Effector memory CD4-positive, alpha-beta T cell (primary cell): ENCODE data around the gene LGALS16.

Source experiments
- DNase-seq, 3 donors: peaks; one replicate each; pipeline ENCODE4 v3.0.0-alpha.2; 2020
- H3K27ac ChIP-seq: 2 replicates; pipeline ENCODE4 v1.7.0; 2013; ENCODE audit warnings: mild to moderate bottlenecking, low read length, moderate library complexity; ENCODE audit not compliant: insufficient read depth, poor library complexity, severe bottlenecking
- H3K27me3 ChIP-seq: replicated peaks from 2 replicates; pipeline ENCODE4 v1.7.0; 2013; ENCODE audit warnings: mild to moderate bottlenecking, low read length; ENCODE audit not compliant: insufficient read depth, control insufficient read depth, poor library complexity, severe bottlenecking
- H3K36me3 ChIP-seq: 2 replicates; pipeline ENCODE4 v1.7.0; 2013; ENCODE audit warnings: mild to moderate bottlenecking, low read length, moderate library complexity; ENCODE audit not compliant: control insufficient read depth, insufficient read depth
- H3K4me1 ChIP-seq: 2 replicates; pipeline ENCODE4 v1.7.0; 2013; ENCODE audit warnings: low read length, mild to moderate bottlenecking; ENCODE audit not compliant: control insufficient read depth, insufficient read depth, poor library complexity, severe bottlenecking
- H3K4me3 ChIP-seq: 2 replicates; pipeline ENCODE4 v1.7.0; 2013; ENCODE audit warnings: low read length, low read depth, mild to moderate bottlenecking; ENCODE audit not compliant: insufficient read depth, poor library complexity, severe bottlenecking
- H3K9me3 ChIP-seq: 2 replicates; pipeline ENCODE4 v1.7.0; 2013; ENCODE audit warnings: mild to moderate bottlenecking, low read length, moderate library complexity; ENCODE audit not compliant: control insufficient read depth

Gene LGALS16

DNA sequence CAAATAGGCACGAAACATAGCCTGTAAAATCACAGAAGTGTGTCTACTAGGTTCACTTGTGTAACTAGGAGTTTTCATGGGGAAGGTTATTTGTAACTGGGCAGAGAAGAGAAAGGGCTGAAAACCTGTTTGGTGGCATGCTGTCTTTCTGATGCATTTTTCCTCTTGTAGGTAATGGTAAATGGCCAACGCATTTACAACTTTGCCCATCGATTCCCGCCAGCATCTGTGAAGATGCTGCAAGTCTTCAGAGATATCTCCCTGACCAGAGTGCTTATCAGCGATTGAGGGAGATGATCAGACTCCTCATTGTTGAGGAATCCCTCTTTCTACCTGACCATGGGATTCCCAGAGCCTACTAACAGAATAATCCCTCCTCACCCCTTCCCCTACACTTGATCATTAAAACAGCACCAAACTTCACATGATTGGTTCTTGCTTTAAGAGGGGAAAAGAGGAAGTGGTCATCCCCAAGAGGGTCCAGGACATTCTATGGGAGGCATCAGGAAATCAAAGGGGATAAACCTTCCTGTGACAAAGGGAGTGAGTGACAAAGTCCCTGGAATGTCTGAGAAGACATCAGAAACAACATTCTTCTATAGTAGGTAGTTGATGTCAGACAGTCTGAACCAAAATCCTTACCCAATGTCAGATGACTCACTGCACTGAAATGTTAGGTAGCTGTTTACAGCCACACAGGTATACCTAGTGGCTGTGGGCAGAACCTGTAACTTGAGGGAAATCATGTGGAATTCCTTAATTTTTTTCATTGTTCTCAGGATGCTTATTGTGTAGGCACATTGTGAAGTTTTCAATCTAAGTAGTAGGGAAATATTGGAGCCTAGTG, 53.5 kb downstream of the LGALS16 start:
- Histone ChIP-seq H3K4me3 (no peak overlapping the region), H3K27ac (no peak overlapping the region), H3K4me1 (peaks cover 13% of the 10 kb centered on the region), H3K27me3 (no peaks in the 10 kb centered on the region), H3K9me3 (no peaks in the 10 kb centered on the region), H3K36me3 (no peaks in the 10 kb centered on the region)
- DNase-seq = no peak
